ENCODE measurements around the gene SLX4IP.
A peak's percentile ranks its signal among the peaks of the same experiment; 100 is the strongest.

DNA sequence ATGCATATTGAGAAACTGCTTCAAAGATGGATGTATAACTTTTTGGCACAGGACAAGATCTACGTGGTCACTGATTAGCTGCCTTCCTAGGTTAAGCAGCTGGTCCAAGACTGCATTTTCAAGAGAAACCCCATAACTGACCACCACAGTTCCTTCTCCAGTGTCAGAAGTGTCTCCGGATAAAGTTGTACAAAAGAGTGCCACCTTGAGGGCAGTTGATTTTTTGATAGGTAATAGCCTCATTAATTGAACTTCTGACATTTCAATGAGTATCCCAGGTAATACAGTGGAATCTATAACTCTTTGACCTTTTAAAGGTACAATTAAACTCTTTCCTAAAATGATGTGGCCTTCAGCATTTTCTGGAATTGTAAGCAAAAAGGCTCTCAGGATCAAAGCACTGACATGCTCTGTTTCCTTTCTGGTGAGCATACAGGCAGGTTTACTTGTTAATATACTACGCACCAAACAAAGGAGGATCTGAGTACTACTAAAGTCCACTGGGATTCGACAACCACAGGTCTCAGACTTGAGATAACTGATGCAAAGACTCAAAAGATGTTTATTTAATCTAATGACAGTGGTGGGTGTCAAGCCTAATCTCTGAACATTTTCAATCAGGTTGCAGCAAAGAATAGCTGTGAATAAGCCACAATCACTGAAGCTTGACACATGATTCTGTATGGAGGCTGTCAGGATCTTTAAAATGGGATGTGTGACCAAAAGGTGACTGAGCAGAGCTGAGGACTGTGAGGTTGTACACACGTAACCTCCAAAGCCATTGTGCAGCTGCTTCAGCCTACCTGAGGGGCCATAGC, 22.3 kb upstream of the SLX4IP start:
- no peak for TF ChIP-seq POLR2A (IDR thresholded peaks at IDR 0.05; ENCODE audit: low read depth, low read length)
- TF ChIP-seq EZH2 (IDR thresholded peaks at IDR 0.05; ENCODE audit: borderline replicate concordance, low read depth, low read length, severe bottlenecking) = no peak
- TF ChIP-seq, protein P1, sequence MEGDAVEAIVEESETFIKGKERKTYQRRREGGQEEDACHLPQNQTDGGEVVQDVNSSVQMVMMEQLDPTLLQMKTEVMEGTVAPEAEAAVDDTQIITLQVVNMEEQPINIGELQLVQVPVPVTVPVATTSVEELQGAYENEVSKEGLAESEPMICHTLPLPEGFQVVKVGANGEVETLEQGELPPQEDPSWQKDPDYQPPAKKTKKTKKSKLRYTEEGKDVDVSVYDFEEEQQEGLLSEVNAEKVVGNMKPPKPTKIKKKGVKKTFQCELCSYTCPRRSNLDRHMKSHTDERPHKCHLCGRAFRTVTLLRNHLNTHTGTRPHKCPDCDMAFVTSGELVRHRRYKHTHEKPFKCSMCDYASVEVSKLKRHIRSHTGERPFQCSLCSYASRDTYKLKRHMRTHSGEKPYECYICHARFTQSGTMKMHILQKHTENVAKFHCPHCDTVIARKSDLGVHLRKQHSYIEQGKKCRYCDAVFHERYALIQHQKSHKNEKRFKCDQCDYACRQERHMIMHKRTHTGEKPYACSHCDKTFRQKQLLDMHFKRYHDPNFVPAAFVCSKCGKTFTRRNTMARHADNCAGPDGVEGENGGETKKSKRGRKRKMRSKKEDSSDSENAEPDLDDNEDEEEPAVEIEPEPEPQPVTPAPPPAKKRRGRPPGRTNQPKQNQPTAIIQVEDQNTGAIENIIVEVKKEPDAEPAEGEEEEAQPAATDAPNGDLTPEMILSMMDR (IDR thresholded peaks at IDR 0.05; ENCODE audit: extremely low read depth in 1 of 2, insufficient read depth in 1 of 2, low read depth in 1 of 2, low read length in 2 of 2) = peak in 1 of 2 donors; percentile 7
- TF ChIP-seq POLR2AphosphoS5 (IDR thresholded peaks at IDR 0.05; ENCODE audit: insufficient read depth, low read depth, low read length) = no peak
- TF ChIP-seq GATA2 (IDR thresholded peaks at IDR 0.05; ENCODE audit: insufficient read depth, insufficient read length, low read depth, low read length) = no peak
- TF ChIP-seq FOS (IDR thresholded peaks at IDR 0.05; ENCODE audit: borderline replicate concordance, insufficient read depth, low read length) = no peak
